GM12878 (cell line): Measurements from ENCODE around the gene HLA-DRB1. TPM values are rescaled to one million over a fixed set of nuclear protein-coding genes. Genes with fewer than 3 reads are reported as not detected.

ENCODE experiments used
- BRCA1 ChIP-seq: IDR thresholded peaks from 2 replicates; pipeline ENCODE4 v1.6.1; 2011; ENCODE audit warnings: low read depth, low read length, improper control_type of control experiment
- CBFB ChIP-seq: IDR thresholded peaks from 2 replicates; pipeline ENCODE4 v1.6.1; 2016; ENCODE audit warnings: antibody characterized with exemption, low read depth
- CBX5 ChIP-seq: sonication (generic); IDR thresholded peaks from 2 replicates; pipeline ENCODE4 v1.6.1; 2016; ENCODE audit warnings: low read depth, moderate library complexity, mild to moderate bottlenecking, inconsistent platforms
- CHD2 ChIP-seq: IDR thresholded peaks from 2 replicates; pipeline ENCODE4 v1.6.1; 2011; ENCODE audit warnings: low read depth, low read length, improper control_type of control experiment, borderline replicate concordance
- FOXK2 ChIP-seq: fragments of 450-650 bp; IDR thresholded peaks from 2 replicates; pipeline ENCODE4 v1.6.1; 2017; ENCODE audit warnings: mild to moderate bottlenecking, moderate library complexity
- KAT2A ChIP-seq: conservative IDR thresholded peaks from 2 replicates; pipeline ENCODE4 v1.6.1; 2011; ENCODE audit warnings: low read depth, low read length; ENCODE audit not compliant: control insufficient read depth
- KLF5 ChIP-seq: fragments of 450-650 bp; IDR thresholded peaks from 2 replicates; pipeline ENCODE4 v1.6.1; 2014; ENCODE audit warnings: mild to moderate bottlenecking; ENCODE audit not compliant: partially characterized antibody
- MEF2B ChIP-seq: fragments of 450-650 bp; IDR thresholded peaks from 2 replicates; pipeline ENCODE4 v1.6.1; 2018; ENCODE audit warnings: mild to moderate bottlenecking, moderate library complexity; ENCODE audit not compliant: partially characterized antibody, poor library complexity, severe bottlenecking
- NFIC ChIP-seq: IDR thresholded peaks from 2 replicates; pipeline ENCODE4 v1.6.1; 2012; ENCODE audit warnings: low read depth, mild to moderate bottlenecking, inconsistent platforms, low read length, moderate library complexity
- NFXL1 ChIP-seq: fragments of 450-650 bp; IDR thresholded peaks from 2 replicates; pipeline ENCODE4 v1.6.1; 2017; ENCODE audit warnings: antibody characterized with exemption, mild to moderate bottlenecking, borderline replicate concordance
- NFYB ChIP-seq: IDR thresholded peaks from 2 replicates; pipeline ENCODE4 v1.6.1; 2011; ENCODE audit warnings: low read depth, mild to moderate bottlenecking, low read length, improper control_type of control experiment, moderate library complexity; ENCODE audit not compliant: insufficient read depth
- NR2C1 ChIP-seq: fragments of 450-650 bp; IDR thresholded peaks from 2 replicates; pipeline ENCODE4 v1.6.1; 2017; ENCODE audit warnings: antibody characterized with exemption, mild to moderate bottlenecking, moderate library complexity
- PAX8 ChIP-seq: fragments of 450-650 bp; IDR thresholded peaks from 2 replicates; pipeline ENCODE4 v1.6.1; 2017; ENCODE audit warnings: mild to moderate bottlenecking, moderate library complexity
- PML ChIP-seq: IDR thresholded peaks from 2 replicates; pipeline ENCODE4 v1.6.1; 2012; ENCODE audit warnings: low read length, inconsistent platforms
- POLR2A ChIP-seq: IDR thresholded peaks from 2 replicates; pipeline ENCODE4 v1.6.1; 2011; ENCODE audit warnings: low read depth, mild to moderate bottlenecking, low read length
- RAD51 ChIP-seq: fragments of 450-650 bp; IDR thresholded peaks from 2 replicates; pipeline ENCODE4 v1.6.1; 2016; ENCODE audit warnings: moderate library complexity, mild to moderate bottlenecking, inconsistent platforms
- RUNX3 ChIP-seq: IDR thresholded peaks from 2 replicates; pipeline ENCODE4 v1.6.1; 2012; ENCODE audit warnings: low read length, inconsistent platforms
- SIX5 ChIP-seq: IDR thresholded peaks from 2 replicates; pipeline ENCODE4 v1.6.1; 2011; ENCODE audit warnings: mild to moderate bottlenecking, low read depth, low read length, moderate library complexity; ENCODE audit not compliant: severe bottlenecking
- SMAD1 ChIP-seq: fragments of 450-650 bp; IDR thresholded peaks from 2 replicates; pipeline ENCODE4 v1.6.1; 2018; ENCODE audit warnings: mild to moderate bottlenecking, low read depth; ENCODE audit not compliant: partially characterized antibody
- SREBF1 ChIP-seq: IDR thresholded peaks from 2 replicates; pipeline ENCODE4 v1.6.1; 2012; ENCODE audit warnings: mild to moderate bottlenecking, low read length
- TBL1XR1 ChIP-seq: IDR thresholded peaks from 2 replicates; pipeline ENCODE4 v1.6.1; 2012; ENCODE audit warnings: low read depth, low read length, improper control_type of control experiment
- ZBED1 ChIP-seq: IDR thresholded peaks from 2 replicates; pipeline ENCODE4 v1.6.1; 2016; ENCODE audit warnings: borderline replicate concordance
- ZNF217 ChIP-seq: fragments of 450-650 bp; IDR thresholded peaks from 2 replicates; pipeline ENCODE4 v1.6.1; 2017; ENCODE audit warnings: antibody characterized with exemption, mild to moderate bottlenecking
- polyA plus RNA-seq, 11 experiments: library from polyadenylated mRNA; depleted of rRNA in 4 of 11; unstranded in 6 of 11; stranded (reverse) in 5 of 11; fragments of >200 nt; fragmentation: Nextera tagmentation in 4 of 11; fragmentation: Illumina TruSeq in 1 of 11; extraction: Ambion mirVana in 4 of 11; extraction: Trizol in 1 of 11; gene quantifications; 1 replicate in 1 of 11; 2 replicates in 10 of 11; pipeline versions ENCODE4 v1.2.1 to v1.2.3, GENCODE V29; 2011 to 2016; ENCODE audit warnings: inconsistent platforms in 2 of 11, missing spikeins in 2 of 11, low read depth in 1 of 11
- total RNA-seq, 4 experiments: library from RNA; depleted of rRNA in 3 of 4; stranded (reverse); fragments of >200 nt in 3 of 4; fragmentation: Illumina TruSeq in 1 of 4; extraction: Trizol in 1 of 4; gene quantifications; 2 replicates each; pipeline versions ENCODE4 v1.2.1 to v1.2.3, GENCODE V29; 2013 to 2021
- TF ChIP-seq, protein P1 (sequence below): IDR thresholded peaks from 2 replicates; pipeline ENCODE4 v1.6.1; 2011; ENCODE audit warnings: borderline replicate concordance, low read depth, mild to moderate bottlenecking, moderate library complexity, low read length; ENCODE audit not compliant: insufficient read depth, poor library complexity, severe bottlenecking
- TF ChIP-seq, protein P2 (sequence below): fragments of 150-350 bp; IDR thresholded peaks from 2 replicates; pipeline ENCODE4 v1.6.1; 2014; ENCODE audit warnings: mild to moderate bottlenecking, low read depth, low read length
- TF ChIP-seq, protein P3 (sequence below): IDR thresholded peaks from 2 replicates; pipeline ENCODE4 v1.6.1; 2012; ENCODE audit warnings: low read depth, low read length, improper control_type of control experiment
- TF ChIP-seq, protein P4 (sequence below): fragments of 450-650 bp; IDR thresholded peaks from 2 replicates; pipeline ENCODE4 v1.6.1; 2017; ENCODE audit warnings: low read depth, mild to moderate bottlenecking, moderate library complexity

The HLA-DRB1 gene
- total and polyA plus RNA-seq, 10 of the 15 experiments (the other 5 are each of a cell fraction or from before 2014, with no cell fraction given): 312 to 1,082 (median 604) TPM

DNA sequence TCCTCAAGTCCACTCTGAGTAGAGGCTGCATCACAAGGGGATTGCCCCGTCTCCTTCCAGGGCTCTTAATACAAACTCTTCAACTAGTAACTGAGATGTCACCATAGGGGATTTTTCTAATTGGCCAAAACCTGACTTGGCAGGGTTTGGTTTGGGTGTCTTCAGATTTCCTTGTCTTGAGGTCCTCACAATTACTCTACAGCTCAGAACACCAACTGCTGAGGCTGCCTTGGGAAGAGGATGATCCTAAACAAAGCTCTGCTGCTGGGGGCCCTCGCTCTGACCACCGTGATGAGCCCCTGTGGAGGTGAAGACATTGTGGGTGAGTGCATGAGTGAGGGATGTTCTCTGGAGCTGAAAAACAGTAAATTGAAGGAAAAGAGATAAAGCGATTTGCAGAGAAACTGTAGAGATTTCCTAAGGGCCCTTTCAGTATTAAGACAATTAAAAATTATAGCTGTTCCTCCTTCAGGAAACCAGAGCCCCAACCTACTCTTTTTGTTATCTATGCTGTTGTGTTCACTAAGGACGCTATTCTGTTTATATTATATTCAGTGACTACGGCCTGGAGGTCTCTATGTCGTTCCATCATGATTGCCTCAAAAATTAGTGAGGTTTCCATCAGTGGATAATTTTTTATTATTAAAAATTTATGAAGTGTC lies 47.7 kb upstream of the HLA-DRB1 start, which contains the start of gene HLA-DQA1 (continued):
- TF ChIP-seq SREBF1: no peak
- TF ChIP-seq RAD51: no peak
- TF ChIP-seq KLF5: no peak
- no peak for TF ChIP-seq SIX5
- TF ChIP-seq ZBED1: peak; percentile 75
- TF ChIP-seq NFXL1: no peak
- peak; percentile 43; the same call in 1 of the 2 replicates for TF ChIP-seq RUNX3
- peak; percentile 94 for TF ChIP-seq SMAD1
- TF ChIP-seq, protein P1, sequence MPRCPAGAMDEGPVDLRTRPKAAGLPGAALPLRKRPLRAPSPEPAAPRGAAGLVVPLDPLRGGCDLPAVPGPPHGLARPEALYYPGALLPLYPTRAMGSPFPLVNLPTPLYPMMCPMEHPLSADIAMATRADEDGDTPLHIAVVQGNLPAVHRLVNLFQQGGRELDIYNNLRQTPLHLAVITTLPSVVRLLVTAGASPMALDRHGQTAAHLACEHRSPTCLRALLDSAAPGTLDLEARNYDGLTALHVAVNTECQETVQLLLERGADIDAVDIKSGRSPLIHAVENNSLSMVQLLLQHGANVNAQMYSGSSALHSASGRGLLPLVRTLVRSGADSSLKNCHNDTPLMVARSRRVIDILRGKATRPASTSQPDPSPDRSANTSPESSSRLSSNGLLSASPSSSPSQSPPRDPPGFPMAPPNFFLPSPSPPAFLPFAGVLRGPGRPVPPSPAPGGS: peak; percentile 9
- TF ChIP-seq PML: peak; percentile 99
- no peak for TF ChIP-seq PAX8
- TF ChIP-seq CBX5: no peak
- no peak for TF ChIP-seq BRCA1
- TF ChIP-seq FOXK2: no peak
- no peak for TF ChIP-seq MEF2B
- TF ChIP-seq, protein P2, sequence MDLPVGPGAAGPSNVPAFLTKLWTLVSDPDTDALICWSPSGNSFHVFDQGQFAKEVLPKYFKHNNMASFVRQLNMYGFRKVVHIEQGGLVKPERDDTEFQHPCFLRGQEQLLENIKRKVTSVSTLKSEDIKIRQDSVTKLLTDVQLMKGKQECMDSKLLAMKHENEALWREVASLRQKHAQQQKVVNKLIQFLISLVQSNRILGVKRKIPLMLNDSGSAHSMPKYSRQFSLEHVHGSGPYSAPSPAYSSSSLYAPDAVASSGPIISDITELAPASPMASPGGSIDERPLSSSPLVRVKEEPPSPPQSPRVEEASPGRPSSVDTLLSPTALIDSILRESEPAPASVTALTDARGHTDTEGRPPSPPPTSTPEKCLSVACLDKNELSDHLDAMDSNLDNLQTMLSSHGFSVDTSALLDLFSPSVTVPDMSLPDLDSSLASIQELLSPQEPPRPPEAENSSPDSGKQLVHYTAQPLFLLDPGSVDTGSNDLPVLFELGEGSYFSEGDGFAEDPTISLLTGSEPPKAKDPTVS: 0 out of 2 replicates have a peak, but pooled peaks have one; percentile 32
- TF ChIP-seq CBFB: peak; percentile 91
- peak; percentile 95 for TF ChIP-seq POLR2A
- TF ChIP-seq, protein P3, sequence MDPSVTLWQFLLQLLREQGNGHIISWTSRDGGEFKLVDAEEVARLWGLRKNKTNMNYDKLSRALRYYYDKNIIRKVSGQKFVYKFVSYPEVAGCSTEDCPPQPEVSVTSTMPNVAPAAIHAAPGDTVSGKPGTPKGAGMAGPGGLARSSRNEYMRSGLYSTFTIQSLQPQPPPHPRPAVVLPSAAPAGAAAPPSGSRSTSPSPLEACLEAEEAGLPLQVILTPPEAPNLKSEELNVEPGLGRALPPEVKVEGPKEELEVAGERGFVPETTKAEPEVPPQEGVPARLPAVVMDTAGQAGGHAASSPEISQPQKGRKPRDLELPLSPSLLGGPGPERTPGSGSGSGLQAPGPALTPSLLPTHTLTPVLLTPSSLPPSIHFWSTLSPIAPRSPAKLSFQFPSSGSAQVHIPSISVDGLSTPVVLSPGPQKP: no peak
- peak; percentile 29; the same call in 1 of the 2 replicates for TF ChIP-seq CHD2
- TF ChIP-seq, protein P4, sequence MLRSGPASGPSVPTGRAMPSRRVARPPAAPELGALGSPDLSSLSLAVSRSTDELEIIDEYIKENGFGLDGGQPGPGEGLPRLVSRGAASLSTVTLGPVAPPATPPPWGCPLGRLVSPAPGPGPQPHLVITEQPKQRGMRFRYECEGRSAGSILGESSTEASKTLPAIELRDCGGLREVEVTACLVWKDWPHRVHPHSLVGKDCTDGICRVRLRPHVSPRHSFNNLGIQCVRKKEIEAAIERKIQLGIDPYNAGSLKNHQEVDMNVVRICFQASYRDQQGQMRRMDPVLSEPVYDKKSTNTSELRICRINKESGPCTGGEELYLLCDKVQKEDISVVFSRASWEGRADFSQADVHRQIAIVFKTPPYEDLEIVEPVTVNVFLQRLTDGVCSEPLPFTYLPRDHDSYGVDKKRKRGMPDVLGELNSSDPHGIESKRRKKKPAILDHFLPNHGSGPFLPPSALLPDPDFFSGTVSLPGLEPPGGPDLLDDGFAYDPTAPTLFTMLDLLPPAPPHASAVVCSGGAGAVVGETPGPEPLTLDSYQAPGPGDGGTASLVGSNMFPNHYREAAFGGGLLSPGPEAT: 0 out of 2 replicates have a peak, but pooled peaks have one; percentile 9
- peak; percentile 45 for TF ChIP-seq NFIC
- TF ChIP-seq KAT2A: no peak
- TF ChIP-seq NFYB: peak; percentile 83
- no peak for TF ChIP-seq NR2C1
- TF ChIP-seq TBL1XR1: no peak
- no peak for TF ChIP-seq ZNF217
